ENCODE measurements around the gene USP7.

The USP7 gene

DNA sequence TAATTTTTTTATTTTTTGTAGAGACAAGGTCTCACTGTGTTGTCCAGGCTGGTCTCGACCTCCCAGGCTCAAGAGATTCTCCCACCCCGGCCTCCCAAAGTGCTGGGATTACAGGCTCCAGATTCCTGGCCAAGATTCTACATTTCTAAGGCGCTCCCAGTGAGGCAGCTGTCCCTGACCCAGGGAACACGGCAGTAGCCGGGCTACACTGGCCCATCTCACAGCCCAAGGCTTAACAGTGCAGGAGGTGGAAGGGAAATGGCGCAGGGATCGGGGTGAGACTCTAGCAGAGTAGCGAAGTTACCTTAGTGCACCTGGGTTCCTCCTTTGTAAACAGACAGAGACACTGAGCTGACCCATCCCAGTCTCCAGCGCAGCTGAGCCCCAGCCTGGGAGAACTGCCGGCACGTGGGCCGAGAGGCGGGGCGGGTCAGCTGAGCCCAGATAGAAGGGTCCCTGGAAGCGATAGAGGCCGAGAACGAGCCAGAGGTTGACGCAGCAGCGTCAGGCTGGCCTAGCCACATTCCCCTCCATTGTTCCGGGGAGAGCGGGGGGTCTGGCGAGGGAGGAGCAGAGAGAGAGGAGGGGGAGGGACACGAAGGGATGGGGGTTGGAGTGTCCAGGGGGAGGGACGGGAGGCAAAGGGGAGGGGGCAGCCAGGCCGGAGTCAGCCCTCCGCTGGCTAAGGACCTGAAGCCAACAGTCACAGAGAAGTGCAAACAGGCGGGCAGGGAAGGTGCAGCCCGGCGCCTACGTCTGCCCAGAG lies 97.4 kb downstream of the USP7 start:
- POLR2A ChIA-PET, result no interaction called here

DNA sequence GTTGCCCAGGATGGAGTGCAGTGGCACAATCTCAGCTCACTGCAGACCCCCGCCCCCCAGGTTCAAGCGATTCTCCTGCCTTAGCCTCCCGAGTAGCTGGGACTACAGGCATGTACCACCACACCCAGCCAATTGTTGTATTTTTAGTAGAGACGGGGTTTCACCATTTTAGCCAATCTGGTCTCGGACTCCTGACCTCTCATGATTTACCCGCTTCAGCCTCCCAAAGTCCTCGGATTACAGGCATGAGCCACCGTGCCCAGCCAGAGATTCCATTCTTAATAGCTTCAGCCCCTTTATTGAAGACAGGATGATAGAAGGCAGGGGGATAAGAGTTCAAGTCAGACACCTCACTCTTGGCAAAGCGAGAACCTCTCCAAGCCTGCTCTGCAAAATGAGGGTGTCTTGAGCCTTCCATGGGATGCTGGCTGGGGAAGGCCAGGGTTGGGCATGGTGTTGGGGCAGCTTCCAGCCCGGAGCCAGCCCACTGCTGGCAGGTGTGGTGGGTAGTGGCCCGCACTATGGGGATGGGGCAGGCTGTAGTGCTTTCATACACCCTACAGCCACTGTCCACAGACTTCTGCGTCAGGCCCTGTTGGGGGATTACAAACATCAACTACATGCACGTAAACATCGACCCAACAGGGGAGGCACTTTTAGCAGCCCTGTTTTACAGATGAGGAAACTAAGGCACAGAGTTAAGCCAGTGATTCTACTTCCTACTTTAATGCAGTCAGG lies 98.4 kb downstream of the USP7 start:
- POLR2A ChIA-PET, result interaction anchor here (1.0 kb wide), 1 partner anchor 11 kb away, joined by 3 read pairs; no protein-coding TSS in a partner anchor
- TF ChIP-seq HDGF (IDR thresholded peaks at IDR 0.05; ENCODE audit: borderline replicate concordance) (no peak), ARNT (IDR thresholded peaks at IDR 0.05) (no peak), SP1 (IDR thresholded peaks at IDR 0.05) (no peak), FOXA1 (IDR thresholded peaks at IDR 0.05) (no peak)
- no peak for DNase-seq (ENCODE audit: extremely low spot score)
- CTCF ChIA-PET, result interaction anchor here (0.6 to 1.2 kb wide), 2 partner anchors 15 to 306 kb away, joined by 3 read pairs; no protein-coding TSS in a partner anchor

More for the DNA sequence above, 97.4 kb downstream of the USP7 start:
- DNase-seq (ENCODE audit: extremely low spot score), result no peak
- CTCF ChIA-PET, result no interaction called here
- TF ChIP-seq CTBP1 (IDR thresholded peaks at IDR 0.05; ENCODE audit: borderline replicate concordance), result no peak
- no peak for TF ChIP-seq HDGF (IDR thresholded peaks at IDR 0.05; ENCODE audit: borderline replicate concordance)
- TF ChIP-seq, protein P1, sequence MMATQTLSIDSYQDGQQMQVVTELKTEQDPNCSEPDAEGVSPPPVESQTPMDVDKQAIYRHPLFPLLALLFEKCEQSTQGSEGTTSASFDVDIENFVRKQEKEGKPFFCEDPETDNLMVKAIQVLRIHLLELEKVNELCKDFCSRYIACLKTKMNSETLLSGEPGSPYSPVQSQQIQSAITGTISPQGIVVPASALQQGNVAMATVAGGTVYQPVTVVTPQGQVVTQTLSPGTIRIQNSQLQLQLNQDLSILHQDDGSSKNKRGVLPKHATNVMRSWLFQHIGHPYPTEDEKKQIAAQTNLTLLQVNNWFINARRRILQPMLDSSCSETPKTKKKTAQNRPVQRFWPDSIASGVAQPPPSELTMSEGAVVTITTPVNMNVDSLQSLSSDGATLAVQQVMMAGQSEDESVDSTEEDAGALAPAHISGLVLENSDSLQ (IDR thresholded peaks at IDR 0.05), result no peak
- TF ChIP-seq SUZ12 (IDR thresholded peaks at IDR 0.05), result no peak
- TF ChIP-seq FOXA1 (IDR thresholded peaks at IDR 0.05), result no peak
- TF ChIP-seq NFRKB (IDR thresholded peaks at IDR 0.05), result no peak
- no peak for TF ChIP-seq ELF4 (IDR thresholded peaks at IDR 0.05)
- TF ChIP-seq L3MBTL2 (conservative IDR thresholded peaks at IDR 0.05), result no peak
- no peak for TF ChIP-seq BHLHE40 (IDR thresholded peaks at IDR 0.05; ENCODE audit: borderline replicate concordance)
- TF ChIP-seq ARNT (IDR thresholded peaks at IDR 0.05), result no peak
- TF ChIP-seq FOXM1 (IDR thresholded peaks at IDR 0.05; ENCODE audit: borderline replicate concordance), result no peak
- no peak for TF ChIP-seq SP1 (IDR thresholded peaks at IDR 0.05)
- TF ChIP-seq FOXK2 (IDR thresholded peaks at IDR 0.05), result no peak
- no peak for TF ChIP-seq TARDBP (IDR thresholded peaks at IDR 0.05)
- no peak for TF ChIP-seq LEF1 (IDR thresholded peaks at IDR 0.05; ENCODE audit: borderline replicate concordance)
- TF ChIP-seq ZNF384 (IDR thresholded peaks at IDR 0.05), result no peak

DNA sequence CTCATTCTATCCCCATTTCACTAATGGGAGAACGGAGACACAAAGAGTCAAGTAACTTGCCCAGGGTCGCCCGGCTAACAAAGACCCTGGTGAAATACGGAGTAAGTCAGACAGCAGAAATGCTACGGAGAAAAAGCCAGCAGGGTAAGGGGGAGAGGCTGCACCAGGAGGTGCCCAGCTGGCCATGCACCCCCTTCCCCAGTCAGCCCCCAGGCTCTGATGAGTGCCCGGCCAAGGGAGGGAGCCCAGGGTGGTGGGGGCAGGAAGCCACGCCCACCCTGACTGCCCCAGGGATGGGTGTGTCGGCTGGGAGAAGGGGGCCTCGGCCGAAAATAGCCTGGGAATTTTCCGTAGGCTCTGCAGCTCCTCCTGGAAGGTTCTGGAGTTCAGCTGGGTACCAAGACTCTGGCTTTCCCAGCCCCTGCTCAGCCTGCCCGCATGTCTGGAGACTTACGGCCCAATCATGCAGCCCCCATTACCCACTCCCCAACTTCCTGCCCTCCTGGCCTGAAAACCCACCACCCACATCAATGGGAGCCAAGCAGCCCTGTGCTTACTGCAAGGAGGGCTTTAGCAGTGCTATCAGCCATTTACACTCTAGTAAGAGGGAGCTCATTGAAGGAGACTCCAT lies 99.1 kb downstream of the USP7 start:
- TF ChIP-seq, protein P1 (IDR thresholded peaks at IDR 0.05), result no peak
- TF ChIP-seq ZNF384 (IDR thresholded peaks at IDR 0.05) (no peak), FOXA1 (IDR thresholded peaks at IDR 0.05) (no peak), SUZ12 (IDR thresholded peaks at IDR 0.05) (no peak), NFRKB (IDR thresholded peaks at IDR 0.05) (no peak), FOXK2 (IDR thresholded peaks at IDR 0.05) (no peak), SP1 (IDR thresholded peaks at IDR 0.05) (no peak), FOXM1 (IDR thresholded peaks at IDR 0.05; ENCODE audit: borderline replicate concordance) (no peak)
- no peak for DNase-seq (ENCODE audit: extremely low spot score)
- ChIA-PET CTCF (interaction anchor here (0.6 to 1.2 kb wide), 3 partner anchors 9 to 306 kb away, joined by 3 read pairs; no protein-coding TSS in a partner anchor), POLR2A (interaction anchor here (1.0 kb wide), 1 partner anchor 11 kb away, joined by 3 read pairs; no protein-coding TSS in a partner anchor)

DNA sequence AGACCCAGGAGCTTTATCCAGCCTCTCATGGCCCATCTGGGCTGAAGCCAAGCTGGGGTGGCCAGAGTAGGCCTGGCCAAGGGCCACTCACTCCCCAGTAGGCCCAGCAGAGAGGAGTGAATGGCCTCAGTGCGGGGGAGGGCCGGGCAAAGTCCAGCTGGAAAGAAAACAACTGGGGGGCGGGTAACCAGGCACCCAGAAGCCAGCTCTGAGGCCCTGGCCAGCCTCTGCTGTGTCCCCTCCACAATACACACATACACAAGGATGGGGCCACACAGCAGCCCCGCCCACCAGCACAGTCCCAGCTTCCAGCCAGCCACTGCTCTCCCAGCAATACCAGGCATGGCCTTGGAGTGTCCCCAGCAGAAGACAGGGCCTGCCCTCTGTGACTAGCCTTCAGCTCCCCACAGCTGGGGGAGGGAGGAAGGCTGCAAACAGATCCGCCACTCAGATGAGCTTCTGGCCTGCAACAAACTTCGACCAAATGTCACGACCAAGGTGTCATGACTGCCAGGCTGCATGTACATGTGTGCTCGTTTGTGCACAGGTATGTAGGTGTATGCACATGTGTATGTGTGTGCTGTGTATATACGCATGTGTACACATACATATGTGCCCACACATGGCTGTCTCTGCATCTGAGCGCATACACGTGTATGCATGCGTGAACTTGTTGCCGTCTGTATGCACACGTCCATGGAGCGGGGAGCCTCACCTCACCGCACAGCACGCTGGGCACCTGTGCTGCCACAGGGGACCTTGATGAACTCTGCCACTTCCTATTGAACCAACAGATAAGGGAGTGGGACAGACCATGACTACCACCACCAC lies 99.9 kb downstream of the USP7 start:
- DNase-seq (ENCODE audit: extremely low spot score), result no peak
- POLR2A ChIA-PET, result no interaction called here
- TF ChIP-seq FOXM1 (IDR thresholded peaks at IDR 0.05; ENCODE audit: borderline replicate concordance) (no peak), ELF4 (IDR thresholded peaks at IDR 0.05) (no peak), SP1 (IDR thresholded peaks at IDR 0.05) (no peak), FOXK2 (IDR thresholded peaks at IDR 0.05) (no peak), SUZ12 (IDR thresholded peaks at IDR 0.05) (no peak), L3MBTL2 (conservative IDR thresholded peaks at IDR 0.05) (no peak), ZNF384 (IDR thresholded peaks at IDR 0.05) (no peak), CTBP1 (IDR thresholded peaks at IDR 0.05; ENCODE audit: borderline replicate concordance) (no peak), NFRKB (IDR thresholded peaks at IDR 0.05) (no peak), FOXA1 (IDR thresholded peaks at IDR 0.05) (no peak), LEF1 (IDR thresholded peaks at IDR 0.05; ENCODE audit: borderline replicate concordance) (no peak), BHLHE40 (IDR thresholded peaks at IDR 0.05; ENCODE audit: borderline replicate concordance) (no peak), ARNT (IDR thresholded peaks at IDR 0.05) (no peak), TARDBP (IDR thresholded peaks at IDR 0.05) (no peak), HDGF (IDR thresholded peaks at IDR 0.05; ENCODE audit: borderline replicate concordance) (no peak)
- TF ChIP-seq, protein P1 (IDR thresholded peaks at IDR 0.05), result no peak
- CTCF ChIA-PET, result interaction anchor here (0.6 to 0.9 kb wide), 2 partner anchors 10 to 11 kb away, joined by 3 read pairs; no protein-coding TSS in a partner anchor

Data from HEK293T (cell line).